ENCODE results near the gene ECT2.
A peak's percentile ranks its signal among the peaks of the same experiment; 100 is the strongest.

Gene ECT2

DNA sequence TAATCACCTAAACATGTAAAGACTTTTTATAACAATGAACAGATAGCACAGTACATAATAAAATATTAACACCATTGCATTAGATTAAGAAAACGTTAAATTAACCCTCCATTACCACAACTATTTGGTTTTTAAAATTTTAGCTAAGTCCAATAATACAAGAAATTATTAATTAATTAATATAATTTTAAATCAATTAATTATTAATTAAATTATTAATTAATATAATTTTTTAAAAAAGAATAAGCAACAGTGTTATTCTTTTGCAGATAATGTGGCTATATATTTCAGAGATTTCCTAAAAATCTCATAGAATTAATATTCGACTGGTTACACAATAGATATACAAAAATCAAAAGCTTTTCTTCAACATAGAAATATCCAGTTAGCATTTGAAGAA lies 82.5 kb downstream of the ECT2 start:
- no peaks in the 10 kb centered on the region for H3K27me3 ChIP-seq (ENCODE audit: insufficient read depth, low read length)
- no peaks in the 10 kb centered on the region for H3K4me1 ChIP-seq (ENCODE audit: insufficient read depth, low read length, severe bottlenecking)
- no peak for TF ChIP-seq EZH2 (IDR thresholded peaks at IDR 0.05; ENCODE audit: borderline replicate concordance, low read length)
- TF ChIP-seq, protein P1, sequence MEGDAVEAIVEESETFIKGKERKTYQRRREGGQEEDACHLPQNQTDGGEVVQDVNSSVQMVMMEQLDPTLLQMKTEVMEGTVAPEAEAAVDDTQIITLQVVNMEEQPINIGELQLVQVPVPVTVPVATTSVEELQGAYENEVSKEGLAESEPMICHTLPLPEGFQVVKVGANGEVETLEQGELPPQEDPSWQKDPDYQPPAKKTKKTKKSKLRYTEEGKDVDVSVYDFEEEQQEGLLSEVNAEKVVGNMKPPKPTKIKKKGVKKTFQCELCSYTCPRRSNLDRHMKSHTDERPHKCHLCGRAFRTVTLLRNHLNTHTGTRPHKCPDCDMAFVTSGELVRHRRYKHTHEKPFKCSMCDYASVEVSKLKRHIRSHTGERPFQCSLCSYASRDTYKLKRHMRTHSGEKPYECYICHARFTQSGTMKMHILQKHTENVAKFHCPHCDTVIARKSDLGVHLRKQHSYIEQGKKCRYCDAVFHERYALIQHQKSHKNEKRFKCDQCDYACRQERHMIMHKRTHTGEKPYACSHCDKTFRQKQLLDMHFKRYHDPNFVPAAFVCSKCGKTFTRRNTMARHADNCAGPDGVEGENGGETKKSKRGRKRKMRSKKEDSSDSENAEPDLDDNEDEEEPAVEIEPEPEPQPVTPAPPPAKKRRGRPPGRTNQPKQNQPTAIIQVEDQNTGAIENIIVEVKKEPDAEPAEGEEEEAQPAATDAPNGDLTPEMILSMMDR (IDR thresholded peaks at IDR 0.05; ENCODE audit: low read length): no peak
- no peaks in the 10 kb centered on the region for H3K79me2 ChIP-seq (ENCODE audit: insufficient read depth, low read length)
- no peaks in the 10 kb centered on the region for H3K9me3 ChIP-seq (ENCODE audit: low read length)
- no peak overlapping the region for H2AFZ ChIP-seq (ENCODE audit: low read length)
- no peaks in the 10 kb centered on the region for H4K20me1 ChIP-seq (ENCODE audit: insufficient read depth, low read length)
- no peak overlapping the region for H3K4me3 ChIP-seq (ENCODE audit: low read depth, low read length, poor library complexity, severe bottlenecking)
- no peaks in the 10 kb centered on the region for H3F3A ChIP-seq (ENCODE audit: insufficient read depth, low read length)
- H3K9me2 ChIP-seq (ENCODE audit: low read depth, low read length): no peaks in the 10 kb centered on the region
- no peak overlapping the region for H3K4me2 ChIP-seq (ENCODE audit: low read length)
- no peak overlapping the region for H3K9ac ChIP-seq (ENCODE audit: low read length)
- no peaks in the 10 kb centered on the region for H3K36me3 ChIP-seq (ENCODE audit: insufficient read depth, low read length)
- no peak overlapping the region for H3K27ac ChIP-seq (ENCODE audit: low read depth, low read length, poor library complexity, severe bottlenecking)

DNA sequence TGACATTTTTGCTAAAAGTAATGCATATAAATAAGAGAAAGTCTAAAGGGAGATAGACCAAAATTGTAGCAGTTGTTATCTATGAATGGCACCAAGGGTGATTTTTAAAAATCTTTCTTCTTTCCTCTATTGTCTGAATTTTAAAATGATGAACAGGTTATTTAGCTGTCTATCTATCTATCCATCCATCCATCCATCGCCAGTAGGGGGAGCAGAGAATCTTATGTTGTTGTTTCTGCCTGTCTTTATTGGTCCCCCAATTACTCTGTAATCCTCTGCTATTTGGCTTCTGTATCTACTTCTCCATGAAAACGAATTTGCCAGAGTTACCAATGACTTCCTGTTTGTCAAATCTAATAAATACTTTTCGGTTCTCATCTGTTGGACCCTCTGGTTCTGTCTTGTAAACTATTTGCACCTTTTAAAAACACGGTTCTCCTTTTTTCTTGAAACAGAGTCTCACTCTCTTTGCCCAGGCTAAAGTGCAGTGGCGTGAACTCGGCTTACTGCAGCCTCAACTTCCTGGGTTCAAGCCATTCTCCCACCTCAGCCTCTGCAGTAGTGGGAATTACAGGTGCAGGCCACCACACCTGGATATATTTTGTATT lies 86.0 kb downstream of the ECT2 start:
- H3K36me3 ChIP-seq (ENCODE audit: insufficient read depth, low read length): no peaks in the 10 kb centered on the region
- no peaks in the 10 kb centered on the region for H3K9me3 ChIP-seq (ENCODE audit: low read length)
- TF ChIP-seq, protein P1 (IDR thresholded peaks at IDR 0.05; ENCODE audit: low read length): peak; percentile 83
- no peak for TF ChIP-seq EZH2 (IDR thresholded peaks at IDR 0.05; ENCODE audit: borderline replicate concordance, low read length)
- no peaks in the 10 kb centered on the region for H3K4me1 ChIP-seq (ENCODE audit: insufficient read depth, low read length, severe bottlenecking)
- no peak overlapping the region for H3K4me2 ChIP-seq (ENCODE audit: low read length)
- no peak overlapping the region for H3K4me3 ChIP-seq (ENCODE audit: low read depth, low read length, poor library complexity, severe bottlenecking)
- no peaks in the 10 kb centered on the region for H4K20me1 ChIP-seq (ENCODE audit: insufficient read depth, low read length)
- no peaks in the 10 kb centered on the region for H3K79me2 ChIP-seq (ENCODE audit: insufficient read depth, low read length)
- no peak overlapping the region for H2AFZ ChIP-seq (ENCODE audit: low read length)
- H3K9ac ChIP-seq (ENCODE audit: low read length): no peak overlapping the region
- H3F3A ChIP-seq (ENCODE audit: insufficient read depth, low read length): no peaks in the 10 kb centered on the region
- H3K27ac ChIP-seq (ENCODE audit: low read depth, low read length, poor library complexity, severe bottlenecking): no peak overlapping the region
- H3K27me3 ChIP-seq (ENCODE audit: insufficient read depth, low read length): no peaks in the 10 kb centered on the region
- H3K9me2 ChIP-seq (ENCODE audit: low read depth, low read length): no peaks in the 10 kb centered on the region

DNA sequence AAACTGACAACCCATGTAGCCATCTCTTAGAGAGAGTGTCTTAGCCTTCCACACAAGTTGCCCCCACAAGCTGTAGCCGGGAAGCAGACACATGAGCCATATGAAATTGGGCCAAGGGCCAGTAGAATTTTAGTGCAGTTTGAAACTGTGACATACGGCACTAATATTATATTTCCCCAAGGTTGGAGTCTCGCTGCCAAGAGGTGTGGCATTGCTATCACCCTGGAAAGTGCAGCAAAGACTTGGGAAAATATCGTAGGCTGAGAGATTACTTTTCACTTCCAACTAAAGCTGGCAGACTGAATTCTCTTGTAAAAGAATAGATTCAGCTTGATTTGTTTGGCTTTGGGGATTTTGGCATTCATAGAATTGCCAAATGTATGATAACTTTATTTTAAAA lies 89.2 kb downstream of the ECT2 start:
- no peaks in the 10 kb centered on the region for H3K9me3 ChIP-seq (ENCODE audit: low read length)
- H2AFZ ChIP-seq (ENCODE audit: low read length): no peak overlapping the region
- H3F3A ChIP-seq (ENCODE audit: insufficient read depth, low read length): no peaks in the 10 kb centered on the region
- H3K9ac ChIP-seq (ENCODE audit: low read length): no peak overlapping the region
- H3K79me2 ChIP-seq (ENCODE audit: insufficient read depth, low read length): no peaks in the 10 kb centered on the region
- no peaks in the 10 kb centered on the region for H3K4me1 ChIP-seq (ENCODE audit: insufficient read depth, low read length, severe bottlenecking)
- H4K20me1 ChIP-seq (ENCODE audit: insufficient read depth, low read length): no peaks in the 10 kb centered on the region
- no peak overlapping the region for H3K4me2 ChIP-seq (ENCODE audit: low read length)
- no peaks in the 10 kb centered on the region for H3K9me2 ChIP-seq (ENCODE audit: low read depth, low read length)
- H3K27me3 ChIP-seq (ENCODE audit: insufficient read depth, low read length): no peaks in the 10 kb centered on the region
- no peaks in the 10 kb centered on the region for H3K36me3 ChIP-seq (ENCODE audit: insufficient read depth, low read length)
- no peak overlapping the region for H3K4me3 ChIP-seq (ENCODE audit: low read depth, low read length, poor library complexity, severe bottlenecking)
- TF ChIP-seq, protein P1 (IDR thresholded peaks at IDR 0.05; ENCODE audit: low read length): no peak
- no peak for TF ChIP-seq EZH2 (IDR thresholded peaks at IDR 0.05; ENCODE audit: borderline replicate concordance, low read length)
- no peak overlapping the region for H3K27ac ChIP-seq (ENCODE audit: low read depth, low read length, poor library complexity, severe bottlenecking)

Data from OCI-LY1 (cell line).